ENCODE measurements around the gene CCDC138. TPM values are rescaled to one million over a fixed set of nuclear protein-coding genes. Genes with fewer than 3 reads are reported as not detected.
"Not testable (repeated sequence)": the region's sequence is repeated elsewhere in the genome, so short reads cannot be mapped to it uniquely, and the experiment has no call there.

CCDC138 gene
- total RNA-seq = 1 to 10 TPM in 3 of 4 donors, under 1 TPM in 1; 0.58 to 1.8 (median 1.2) TPM

DNA sequence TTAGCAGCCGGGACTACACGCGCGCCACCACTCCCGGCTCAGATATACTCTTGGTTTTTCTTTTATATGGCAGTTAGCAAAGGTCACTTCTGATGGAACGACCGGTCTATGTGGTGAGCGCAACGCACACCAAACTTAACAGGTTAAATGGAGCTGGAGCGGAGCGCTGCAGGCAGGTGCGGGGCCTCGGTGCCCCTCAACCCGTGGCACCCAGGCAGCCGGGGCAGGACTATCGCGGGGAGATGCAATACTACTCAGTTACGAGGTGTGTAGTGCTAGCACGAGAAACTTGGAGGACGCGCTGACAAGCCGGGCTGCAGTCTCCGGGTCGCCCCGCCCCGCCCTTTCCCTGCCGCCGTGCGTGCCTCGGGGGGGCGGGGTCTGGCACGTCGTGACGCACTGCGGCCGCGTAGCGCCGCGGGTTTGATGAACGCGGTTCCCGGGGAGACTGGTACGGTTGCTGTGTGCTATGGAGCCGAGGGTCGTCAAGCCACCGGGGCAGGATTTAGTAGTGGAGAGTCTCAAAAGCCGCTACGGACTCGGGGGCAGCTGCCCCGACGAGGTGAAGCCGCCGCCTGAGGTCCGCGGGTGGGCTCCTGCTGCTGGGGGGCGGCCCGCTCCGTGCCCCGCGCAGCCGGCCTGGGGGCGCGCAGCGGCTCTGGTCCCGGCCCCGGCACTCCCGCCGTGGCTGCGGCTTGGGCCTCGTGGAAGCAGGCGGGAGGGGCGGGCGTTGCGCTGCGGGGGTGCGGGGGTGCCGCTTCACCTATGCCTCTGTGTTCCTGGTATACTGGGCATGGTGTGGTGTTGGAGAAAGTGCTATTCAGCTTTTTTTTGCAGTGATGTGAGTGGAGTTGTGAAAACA, at the start of gene CCDC138:
CCDC138 (plus strand) TSS at position 418 of the 862 bp plus-strand sequence; CDS start at position 470, 52 bp downstream.
- H3K4me3 ChIP-seq = peak within 1 kb of the TSS; percentile 82 to 96 (median 84)
- WGBS = 1% methylated on average over 16 of the region's 78 CpGs
- DNase-seq (ENCODE audit: extremely low spot score) = peak; percentile 96
- H3K4me1 ChIP-seq = peaks cover 12 to 13% (median 12%) of the 10 kb centered on the region in 4 donors
- H3K27ac ChIP-seq (replicated peaks in 1 of 4) = peak within 1 kb of the TSS; percentile 76 to 83 (median 80)
- intact Hi-C loops (cut with DNase I) = no loop called here
- no peaks in the 10 kb centered on the region for H3K9me3 ChIP-seq
- H3K27me3 ChIP-seq = no peaks in the 10 kb centered on the region
- H3K36me3 ChIP-seq = peaks cover 17 to 31% (median 28%) of the 10 kb centered on the region in 4 donors
- TF ChIP-seq EP300 (IDR thresholded peaks at IDR 0.05) (no peak), POLR2AphosphoS5 (IDR thresholded peaks at IDR 0.05) (peak; percentile 70 to 82)

- H3K9me3 ChIP-seq; DNase-seq (ENCODE audit: extremely low spot score); H3K27ac ChIP-seq (replicated peaks in 1 of 4); H3K4me3 ChIP-seq; H3K4me1 ChIP-seq; intact Hi-C loops (cut with DNase I); H3K27me3 ChIP-seq: not testable (repeated sequence)
- peaks cover 26 to 72% (median 41%) of the 10 kb centered on the region in 4 donors for H3K36me3 ChIP-seq
- WGBS = 93% methylated on average over 9 of the region's 9 CpGs
These were observed 28.6 kb upstream of the CCDC138 start for GRCh38 chr2:108757973-108758372.

DNA sequence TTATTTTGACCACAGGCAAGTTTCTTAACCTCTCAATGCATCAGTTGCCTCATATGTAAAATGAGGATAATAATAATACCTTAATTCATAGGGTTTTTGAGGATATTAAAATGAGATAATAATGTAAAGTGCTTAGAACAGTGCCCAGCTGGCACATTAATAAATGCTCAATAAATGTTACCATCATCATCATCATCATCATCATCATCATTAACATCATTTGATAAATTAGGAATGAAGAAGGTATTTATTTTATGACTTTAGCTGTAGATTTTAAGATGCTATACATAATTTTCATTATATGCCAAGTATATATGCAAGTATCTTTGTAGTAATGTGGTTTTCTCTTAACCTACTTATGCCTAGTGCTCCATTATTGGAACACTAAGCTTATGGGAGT, 24.0 kb upstream of the CCDC138 start:
- H3K27me3 ChIP-seq; H3K9me3 ChIP-seq; H3K4me1 ChIP-seq; intact Hi-C loops (cut with DNase I); H3K4me3 ChIP-seq; DNase-seq (ENCODE audit: extremely low spot score); H3K27ac ChIP-seq (replicated peaks in 1 of 4): not testable (repeated sequence)
- H3K36me3 ChIP-seq = peaks cover 32 to 66% (median 47%) of the 10 kb centered on the region in 4 donors

DNA sequence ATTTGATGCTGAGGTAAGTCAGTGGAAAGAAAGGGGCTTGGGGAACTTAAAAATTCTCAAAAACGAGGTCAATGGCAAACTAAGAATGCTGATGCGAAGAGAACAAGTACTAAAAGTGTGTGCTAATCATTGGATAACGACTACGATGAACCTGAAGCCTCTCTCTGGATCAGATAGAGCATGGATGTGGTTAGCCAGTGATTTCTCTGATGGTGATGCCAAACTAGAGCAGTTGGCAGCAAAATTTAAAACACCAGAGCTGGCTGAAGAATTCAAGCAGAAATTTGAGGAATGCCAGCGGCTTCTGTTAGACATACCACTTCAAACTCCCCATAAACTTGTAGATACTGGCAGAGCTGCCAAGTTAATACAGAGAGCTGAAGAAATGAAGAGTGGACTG, 19.9 kb upstream of the CCDC138 start:
- H3K9me3 ChIP-seq; H3K4me1 ChIP-seq; H3K27me3 ChIP-seq; DNase-seq (ENCODE audit: extremely low spot score); H3K4me3 ChIP-seq; intact Hi-C loops (cut with DNase I); H3K27ac ChIP-seq (replicated peaks in 1 of 4): not testable (repeated sequence)
- whole genome bisulfite sequencing = 95% methylated on average over 5 of the region's 5 CpGs
- H3K36me3 ChIP-seq = peaks cover 30 to 52% (median 41%) of the 10 kb centered on the region in 4 donors

DNA sequence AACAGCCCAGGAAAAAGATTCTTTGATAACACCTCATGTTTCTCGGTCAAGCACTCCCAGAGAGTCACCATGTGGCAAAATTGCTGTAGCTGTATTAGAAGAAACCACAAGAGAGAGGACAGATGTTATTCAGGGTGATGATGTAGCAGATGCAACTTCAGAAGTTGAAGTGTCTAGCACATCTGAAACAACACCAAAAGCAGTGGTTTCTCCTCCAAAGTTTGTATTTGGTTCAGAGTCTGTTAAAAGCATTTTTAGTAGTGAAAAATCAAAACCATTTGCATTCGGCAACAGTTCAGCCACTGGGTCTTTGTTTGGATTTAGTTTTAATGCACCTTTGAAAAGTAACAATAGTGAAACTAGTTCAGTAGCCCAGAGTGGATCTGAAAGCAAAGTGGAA, 18.7 kb upstream of the CCDC138 start:
- 90% methylated on average over 1 of the region's 2 CpGs for WGBS
- intact Hi-C loops (cut with DNase I); H3K27ac ChIP-seq (replicated peaks in 1 of 4); H3K4me1 ChIP-seq; DNase-seq (ENCODE audit: extremely low spot score); H3K27me3 ChIP-seq; H3K4me3 ChIP-seq; H3K9me3 ChIP-seq: not testable (repeated sequence)
- H3K36me3 ChIP-seq = peaks cover 33 to 61% (median 50%) of the 10 kb centered on the region in 4 donors

- Histone ChIP-seq H3K9me3 (no peaks in the 10 kb centered on the region), H3K27ac (replicated peaks in 1 of 4) (no peak overlapping the region), H3K4me1 (no peaks in the 10 kb centered on the region), H3K27me3 (no peaks in the 10 kb centered on the region), H3K36me3 (peaks cover 31 to 96% (median 86%) of the 10 kb centered on the region in 4 donors), H3K4me3 (no peak overlapping the region)
- no peak for DNase-seq (ENCODE audit: extremely low spot score)
- intact Hi-C loops (cut with DNase I) = no loop called here
- WGBS = 83% methylated on average over 3 of the region's 3 CpGs
- TF ChIP-seq EP300 (IDR thresholded peaks at IDR 0.05) = no peak
These were observed 10.1 kb upstream of the CCDC138 start for GRCh38 chr2:108776475-108776874.

DNA sequence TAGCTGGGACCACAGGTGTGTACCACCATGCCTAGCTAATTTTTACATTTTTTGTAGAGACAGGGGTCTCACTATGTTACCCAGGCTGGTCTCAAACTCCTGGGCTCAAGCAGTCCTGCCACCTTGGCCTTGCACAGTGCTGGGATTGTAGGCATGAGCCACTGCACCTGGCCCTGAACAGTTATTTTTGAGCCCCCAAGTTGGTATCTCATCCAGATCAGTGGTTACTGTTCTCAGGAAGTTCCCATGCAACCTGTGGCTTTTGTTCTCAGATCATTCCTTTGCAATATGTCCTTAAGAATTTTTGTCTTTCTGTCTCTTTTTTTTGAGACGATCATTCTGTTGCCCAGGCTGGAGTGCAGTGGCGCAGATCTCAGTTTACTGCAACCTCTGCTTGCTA, 7.7 kb upstream of the CCDC138 start:
- intact Hi-C loops (cut with DNase I) = no loop called here
- Histone ChIP-seq H3K27me3 (no peaks in the 10 kb centered on the region), H3K27ac (replicated peaks in 1 of 4) (no peak overlapping the region), H3K4me1 (no peaks in the 10 kb centered on the region), H3K36me3 (peaks cover 39 to 95% (median 84%) of the 10 kb centered on the region in 4 donors), H3K9me3 (no peaks in the 10 kb centered on the region), H3K4me3 (no peak overlapping the region)
- TF ChIP-seq EP300 (IDR thresholded peaks at IDR 0.05) = no peak
- no peak for TF ChIP-seq POLR2AphosphoS5 (IDR thresholded peaks at IDR 0.05)
- TF ChIP-seq POLR2A (IDR thresholded peaks at IDR 0.05; ENCODE audit: low read depth) = no peak
- no peak for TF ChIP-seq CTCF (IDR thresholded peaks at IDR 0.05)
- 65% methylated on average over 2 of the region's 2 CpGs for WGBS
- no peak for DNase-seq (ENCODE audit: extremely low spot score)

- H3K27ac ChIP-seq (replicated peaks in 1 of 4) = peak overlapping the region; percentile 76 to 83 (median 80)
- no peak for TF ChIP-seq EP300 (IDR thresholded peaks at IDR 0.05)
- TF ChIP-seq POLR2A (IDR thresholded peaks at IDR 0.05; ENCODE audit: low read depth) = no peak
- no peak for TF ChIP-seq POLR2AphosphoS5 (IDR thresholded peaks at IDR 0.05)
- TF ChIP-seq CTCF (IDR thresholded peaks at IDR 0.05) = no peak
- intact Hi-C loops (cut with DNase I) = no loop called here
These were observed 590 bp upstream of the CCDC138 start for GRCh38 chr2:108786008-108786353.

More at GRCh38 chr2:108786008-108786353, 590 bp upstream of the CCDC138 start:
- peaks cover 17 to 37% (median 33%) of the 10 kb centered on the region in 4 donors for H3K36me3 ChIP-seq
- no peak for DNase-seq (ENCODE audit: extremely low spot score)
- H3K9me3 ChIP-seq = no peaks in the 10 kb centered on the region
- H3K4me1 ChIP-seq = peaks cover 12 to 13% (median 12%) of the 10 kb centered on the region in 4 donors
- no peaks in the 10 kb centered on the region for H3K27me3 ChIP-seq
- H3K4me3 ChIP-seq = peak overlapping the region; percentile 82 to 96 (median 84)
- 12% methylated on average over 1 of the region's 1 CpG for WGBS
